Activated CD8-positive, alpha-beta memory T cell treated with anti-CD3 and anti-CD28 coated beads, Interleukin-2, amount 50 U/mL, for 4 hours (primary cell): ENCODE results near the gene MYO9B.
A peak's percentile ranks its signal among the peaks of the same experiment; 100 is the strongest.

Experiments used
- DNase-seq: peaks from one replicate; pipeline ENCODE4 v3.0.0-alpha.2; 2020

MYO9B gene, protein sequence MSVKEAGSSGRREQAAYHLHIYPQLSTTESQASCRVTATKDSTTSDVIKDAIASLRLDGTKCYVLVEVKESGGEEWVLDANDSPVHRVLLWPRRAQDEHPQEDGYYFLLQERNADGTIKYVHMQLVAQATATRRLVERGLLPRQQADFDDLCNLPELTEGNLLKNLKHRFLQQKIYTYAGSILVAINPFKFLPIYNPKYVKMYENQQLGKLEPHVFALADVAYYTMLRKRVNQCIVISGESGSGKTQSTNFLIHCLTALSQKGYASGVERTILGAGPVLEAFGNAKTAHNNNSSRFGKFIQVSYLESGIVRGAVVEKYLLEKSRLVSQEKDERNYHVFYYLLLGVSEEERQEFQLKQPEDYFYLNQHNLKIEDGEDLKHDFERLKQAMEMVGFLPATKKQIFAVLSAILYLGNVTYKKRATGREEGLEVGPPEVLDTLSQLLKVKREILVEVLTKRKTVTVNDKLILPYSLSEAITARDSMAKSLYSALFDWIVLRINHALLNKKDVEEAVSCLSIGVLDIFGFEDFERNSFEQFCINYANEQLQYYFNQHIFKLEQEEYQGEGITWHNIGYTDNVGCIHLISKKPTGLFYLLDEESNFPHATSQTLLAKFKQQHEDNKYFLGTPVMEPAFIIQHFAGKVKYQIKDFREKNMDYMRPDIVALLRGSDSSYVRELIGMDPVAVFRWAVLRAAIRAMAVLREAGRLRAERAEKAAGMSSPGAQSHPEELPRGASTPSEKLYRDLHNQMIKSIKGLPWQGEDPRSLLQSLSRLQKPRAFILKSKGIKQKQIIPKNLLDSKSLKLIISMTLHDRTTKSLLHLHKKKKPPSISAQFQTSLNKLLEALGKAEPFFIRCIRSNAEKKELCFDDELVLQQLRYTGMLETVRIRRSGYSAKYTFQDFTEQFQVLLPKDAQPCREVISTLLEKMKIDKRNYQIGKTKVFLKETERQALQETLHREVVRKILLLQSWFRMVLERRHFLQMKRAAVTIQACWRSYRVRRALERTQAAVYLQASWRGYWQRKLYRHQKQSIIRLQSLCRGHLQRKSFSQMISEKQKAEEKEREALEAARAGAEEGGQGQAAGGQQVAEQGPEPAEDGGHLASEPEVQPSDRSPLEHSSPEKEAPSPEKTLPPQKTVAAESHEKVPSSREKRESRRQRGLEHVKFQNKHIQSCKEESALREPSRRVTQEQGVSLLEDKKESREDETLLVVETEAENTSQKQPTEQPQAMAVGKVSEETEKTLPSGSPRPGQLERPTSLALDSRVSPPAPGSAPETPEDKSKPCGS (N-terminal part only)

DNA sequence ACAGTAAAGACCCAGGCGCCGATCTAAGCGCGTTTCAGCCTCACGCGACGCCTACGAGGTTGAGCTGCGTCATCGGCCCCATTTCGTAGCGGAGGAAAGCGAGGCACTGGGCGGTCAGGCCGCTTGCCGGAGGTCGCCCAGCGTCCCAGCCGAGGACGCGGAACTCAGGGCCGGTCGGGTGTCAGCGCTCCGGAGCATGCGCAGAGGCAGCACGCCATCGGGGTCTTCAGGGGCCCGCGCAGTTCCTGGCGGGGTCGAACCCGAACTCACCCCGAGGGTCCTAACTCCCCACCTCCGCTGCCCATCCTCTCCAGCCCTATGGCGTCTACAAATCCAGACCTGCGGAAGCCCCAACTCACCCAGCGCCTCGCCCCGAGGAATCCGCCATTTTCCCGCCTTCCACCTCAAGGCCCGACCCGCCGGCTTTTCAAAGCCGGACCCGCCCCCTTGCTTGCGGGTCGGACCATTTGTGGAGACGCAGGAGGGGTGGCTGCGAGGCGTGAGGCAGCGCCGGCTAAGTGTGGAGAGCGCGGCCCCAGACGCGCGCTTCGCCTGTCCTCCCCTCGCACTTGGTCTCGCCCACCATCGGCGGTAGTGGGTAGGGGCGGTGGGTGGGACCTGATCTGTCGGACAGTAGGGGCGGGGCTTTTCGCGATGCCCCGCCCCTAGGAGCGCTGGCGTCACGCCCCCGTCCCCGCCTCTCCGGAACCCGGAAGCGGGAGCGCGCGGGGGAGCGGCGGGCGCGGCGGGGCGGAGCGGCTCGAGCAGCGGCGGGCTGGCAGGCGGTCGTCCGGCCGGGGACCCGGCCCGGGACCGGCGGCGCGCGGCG lies at the start of gene MYO9B, which contains the start of gene HAUS8:
MYO9B (plus strand) TSS at position 743 of the 829 bp plus-strand sequence. CDS start 25,941 bp downstream, outside the sequence.
HAUS8 (minus strand) TSS at position 418 of the 829 bp plus-strand sequence; CDS start at position 388, 30 bp downstream.
- DNase-seq: peak; percentile 99

DNA sequence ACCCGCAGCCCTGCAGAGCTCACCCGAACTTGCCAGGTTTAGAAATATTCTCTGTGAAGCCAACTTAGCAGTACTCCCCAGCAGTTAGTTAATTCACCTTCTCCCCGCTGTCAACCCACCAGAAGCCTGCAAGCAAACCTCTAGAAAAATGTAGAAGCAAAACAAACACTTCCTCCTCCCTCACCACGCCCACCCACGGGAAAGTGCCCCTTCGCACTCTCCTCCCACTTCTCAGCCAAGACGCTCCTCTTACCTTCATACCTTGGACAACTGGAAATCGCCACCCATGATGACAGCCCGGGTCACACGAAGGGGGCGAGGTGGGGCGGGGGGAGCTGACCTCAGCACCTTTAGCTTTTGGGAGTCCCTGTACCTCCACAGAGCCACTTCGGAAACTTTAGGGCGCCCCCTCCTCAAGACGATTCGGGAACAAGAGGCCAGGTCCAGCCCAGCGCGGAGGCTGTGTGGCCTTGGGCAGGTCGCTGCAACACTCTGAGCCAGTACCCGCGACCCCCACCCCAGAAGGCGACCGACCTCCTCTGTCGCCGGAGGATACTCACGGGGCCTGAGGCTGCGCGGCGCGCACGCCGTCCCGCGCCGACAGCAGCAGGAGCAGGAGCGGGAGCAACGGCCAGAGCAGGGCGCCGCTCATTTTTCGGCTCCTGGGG lies 49.5 kb upstream of the MYO9B start:
- DNase-seq: no peak

DNA sequence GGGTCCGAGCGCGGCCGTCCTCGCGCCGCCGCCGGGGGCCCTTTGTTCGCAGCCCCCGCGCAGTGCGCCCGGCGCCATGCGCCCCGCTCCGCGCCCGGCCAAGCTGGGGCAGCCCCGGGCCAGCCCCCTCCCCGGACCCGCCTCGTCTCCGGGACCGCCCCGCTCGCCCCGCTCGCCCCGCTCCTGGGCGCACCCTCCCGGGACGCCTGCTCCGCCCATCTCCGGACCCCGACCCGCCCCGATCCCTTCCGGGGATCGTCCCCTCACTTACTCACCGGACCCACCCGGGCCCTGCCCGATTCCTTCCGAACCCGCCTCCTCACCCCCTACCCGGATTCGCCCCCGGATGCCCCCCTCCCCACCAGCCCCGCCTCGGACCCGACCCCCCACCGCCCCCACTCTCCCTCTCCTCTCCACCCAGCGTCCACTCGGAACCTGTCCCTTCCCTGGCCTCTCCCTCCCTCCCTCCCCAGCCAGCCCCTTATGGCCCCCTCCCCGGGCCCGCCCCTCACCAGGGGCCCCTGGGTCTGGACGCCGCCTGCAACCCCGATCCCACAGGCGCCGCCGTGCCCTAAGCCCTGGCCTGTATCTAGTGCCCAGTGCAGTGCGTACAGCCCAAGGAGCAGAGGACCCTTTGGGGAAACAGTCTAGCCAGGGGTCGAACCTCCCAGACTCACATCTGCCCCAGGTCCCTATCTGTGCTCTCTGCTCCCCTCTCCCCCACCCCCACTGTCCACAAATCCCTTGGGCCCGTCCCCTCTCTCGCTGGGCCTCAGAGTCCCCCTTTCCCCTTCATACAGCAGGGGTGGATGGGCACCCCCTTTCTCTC lies 48.7 kb upstream of the MYO9B start, which contains the start of gene CPAMD8:
CPAMD8 (minus strand) TSS at position 105 of the 829 bp plus-strand sequence. CDS start 168 bp downstream, outside the sequence.
- no peak for DNase-seq

DNA sequence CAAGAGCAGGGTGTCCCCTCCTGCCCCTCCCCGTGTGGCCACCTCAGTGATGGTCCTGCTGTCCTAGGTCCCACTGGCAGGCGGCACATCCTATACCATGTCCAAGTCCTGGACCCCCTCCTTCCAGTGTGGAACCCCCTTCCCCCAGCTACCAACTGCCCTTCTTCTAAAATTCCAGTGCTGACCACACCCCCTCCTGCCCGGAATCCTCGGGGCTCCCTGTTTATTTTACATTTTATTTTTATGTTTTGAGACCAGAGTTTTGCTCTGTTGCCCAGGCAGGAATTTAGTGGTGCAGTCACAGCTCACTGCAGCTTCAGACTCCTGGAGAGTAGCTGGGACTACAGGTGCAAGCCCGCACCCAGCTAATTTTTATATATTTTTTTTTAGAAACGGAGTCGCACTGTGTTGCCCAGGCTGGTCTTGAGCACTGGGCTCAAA lies 48.0 kb upstream of the MYO9B start:
- DNase-seq: no peak

DNA sequence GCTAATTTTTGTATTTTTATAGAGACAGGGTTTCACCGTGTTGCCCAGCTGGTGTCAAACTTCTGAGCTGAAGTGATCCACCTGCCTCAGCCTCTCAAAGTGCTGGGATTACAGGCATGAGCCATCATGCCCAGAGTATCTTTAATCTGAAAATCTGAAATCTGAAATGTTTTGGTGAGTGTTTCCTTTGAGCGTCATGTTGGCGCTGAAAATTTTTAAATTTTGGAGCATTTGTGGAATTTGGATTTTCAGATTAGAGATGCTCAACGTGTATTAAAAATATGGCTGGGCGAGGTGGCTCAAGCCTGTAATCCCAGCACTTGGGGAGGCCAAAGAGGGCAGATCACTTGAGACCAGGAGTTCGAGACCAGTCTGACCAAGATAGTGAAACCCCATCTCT lies 43.8 kb upstream of the MYO9B start:
- no peak for DNase-seq

DNA sequence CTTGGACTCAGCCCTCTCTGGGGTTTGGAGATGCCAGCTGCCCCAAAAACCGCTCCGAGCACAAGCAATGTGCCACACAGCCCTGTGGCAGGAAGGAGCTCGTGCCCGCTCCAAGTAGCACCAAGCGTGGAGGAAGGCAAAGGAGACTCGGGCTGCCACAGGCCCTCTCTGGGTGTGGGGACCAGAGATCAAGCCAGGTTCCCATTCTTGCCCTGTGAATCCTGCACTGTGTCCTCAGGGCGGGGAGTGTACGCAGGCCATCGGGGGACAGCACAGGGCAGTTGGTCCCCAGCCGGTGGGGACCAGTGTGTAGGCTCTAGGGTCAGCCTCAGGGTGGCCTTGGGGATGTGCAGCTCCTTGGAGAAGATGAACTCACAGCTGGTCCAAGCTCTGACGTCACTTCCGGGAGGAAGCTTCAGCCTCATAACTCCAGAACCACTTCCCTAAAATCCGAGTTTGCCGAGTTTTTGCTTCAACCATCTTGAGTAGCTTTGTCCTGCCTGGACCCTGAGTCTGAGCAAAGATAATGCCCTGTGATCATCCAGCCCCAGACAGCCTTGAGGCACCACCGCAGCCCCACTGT lies 39.6 kb upstream of the MYO9B start:
- no peak for DNase-seq

DNA sequence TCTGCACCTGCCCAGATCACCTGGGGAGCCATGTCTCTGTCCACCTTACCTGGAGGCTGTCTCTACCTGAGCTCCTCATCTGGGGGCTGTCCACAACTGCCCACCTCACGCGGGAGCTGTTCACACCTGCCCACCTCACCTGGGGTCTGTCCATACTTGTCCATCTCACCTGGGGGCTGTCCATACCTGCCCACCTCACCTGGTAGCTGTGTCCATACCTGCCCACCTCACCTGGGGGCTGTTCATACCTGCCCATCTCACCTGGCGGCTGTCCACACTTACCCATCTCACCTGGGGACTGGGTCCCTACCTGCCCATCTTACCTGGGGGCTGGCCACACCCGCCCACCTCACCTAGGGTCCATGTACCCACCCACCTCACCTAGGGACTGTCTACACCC lies 38.9 kb upstream of the MYO9B start:
- no peak for DNase-seq

DNA sequence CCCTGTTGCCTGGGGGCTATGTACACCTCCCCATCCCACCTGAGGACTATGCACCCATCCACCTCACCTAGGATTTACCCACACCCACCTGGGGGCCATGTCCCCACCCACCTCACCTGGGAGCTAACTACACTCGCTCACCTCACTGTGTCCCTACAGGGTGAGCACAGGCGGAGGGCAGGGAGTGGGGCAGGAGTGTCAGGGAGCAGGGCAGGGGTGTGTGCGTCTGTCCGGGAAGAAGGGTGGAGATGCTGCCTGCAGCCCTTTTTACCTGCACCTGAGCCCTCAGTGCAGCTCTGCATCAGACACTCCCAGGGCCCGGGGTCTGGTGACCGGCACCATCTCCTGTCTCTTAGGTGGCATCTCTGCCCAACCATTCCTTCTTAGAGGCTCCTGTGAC lies 38.4 kb upstream of the MYO9B start:
- no peak for DNase-seq

DNA sequence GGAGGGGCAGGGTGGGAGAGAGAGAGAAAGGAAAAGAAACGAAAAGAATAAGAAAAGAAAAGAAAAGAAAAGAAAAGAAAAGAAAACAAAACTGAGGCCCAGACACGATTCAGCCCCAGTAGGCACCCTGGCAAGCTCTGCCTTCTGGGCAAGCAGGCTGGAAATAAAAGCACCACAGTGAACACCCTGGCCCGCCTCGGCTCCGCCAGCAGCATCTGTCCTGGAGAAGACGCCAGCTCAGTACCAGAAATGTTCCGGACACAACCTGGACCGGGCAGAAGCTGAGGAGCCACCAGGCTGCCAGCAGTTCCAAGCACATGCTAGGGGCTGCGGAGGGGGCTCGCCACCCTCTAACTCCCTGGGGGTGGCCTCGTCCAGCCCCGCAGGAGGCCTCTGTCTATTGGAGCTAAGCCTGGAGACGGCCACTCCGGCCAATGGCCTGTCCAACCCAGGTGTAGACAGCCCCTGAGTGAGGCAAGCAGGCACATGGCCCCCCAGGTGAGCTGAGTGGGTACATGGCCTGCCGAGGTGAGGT lies 37.5 kb upstream of the MYO9B start:
- DNase-seq: no peak

DNA sequence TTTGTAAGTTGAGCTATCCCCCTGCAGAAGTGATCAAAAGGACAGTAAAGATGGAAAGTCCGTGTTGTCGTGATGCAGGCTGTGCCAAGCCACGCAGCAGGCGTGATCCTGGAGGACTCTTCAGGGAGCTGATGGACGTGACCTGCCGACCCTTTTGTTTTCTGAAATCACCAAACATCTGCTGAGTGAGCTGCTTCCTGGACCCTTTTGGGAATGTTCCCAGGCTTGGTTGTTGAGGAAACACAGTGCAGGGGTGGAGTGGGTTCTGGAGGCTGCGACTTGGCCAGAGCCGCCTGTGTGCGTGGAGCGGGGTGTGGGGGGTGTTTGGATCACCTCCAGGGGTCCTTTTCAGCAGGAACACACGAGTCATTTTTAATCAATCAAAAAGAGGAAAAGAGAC lies 33.6 kb upstream of the MYO9B start:
- DNase-seq: no peak

DNA sequence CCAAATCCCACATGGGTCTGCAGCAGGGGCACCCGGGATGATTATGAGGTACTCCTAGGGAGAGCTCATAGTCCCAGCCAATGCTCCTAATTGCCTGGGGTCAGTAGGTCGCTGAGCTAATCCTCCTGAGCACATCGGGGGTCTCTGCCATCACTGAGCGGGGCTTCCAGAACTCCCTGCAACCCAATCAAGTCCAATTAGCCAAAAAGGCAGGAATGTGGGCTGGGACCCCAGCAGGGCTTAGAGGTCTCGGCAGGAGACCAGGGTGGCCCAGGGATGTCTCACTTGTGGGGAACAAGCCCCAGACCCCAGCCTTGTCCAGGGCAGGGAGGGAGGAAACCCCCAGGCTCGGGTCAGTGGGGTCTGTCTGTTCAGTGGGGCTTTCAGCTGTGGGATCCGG lies 31.8 kb upstream of the MYO9B start:
- no peak for DNase-seq

DNA sequence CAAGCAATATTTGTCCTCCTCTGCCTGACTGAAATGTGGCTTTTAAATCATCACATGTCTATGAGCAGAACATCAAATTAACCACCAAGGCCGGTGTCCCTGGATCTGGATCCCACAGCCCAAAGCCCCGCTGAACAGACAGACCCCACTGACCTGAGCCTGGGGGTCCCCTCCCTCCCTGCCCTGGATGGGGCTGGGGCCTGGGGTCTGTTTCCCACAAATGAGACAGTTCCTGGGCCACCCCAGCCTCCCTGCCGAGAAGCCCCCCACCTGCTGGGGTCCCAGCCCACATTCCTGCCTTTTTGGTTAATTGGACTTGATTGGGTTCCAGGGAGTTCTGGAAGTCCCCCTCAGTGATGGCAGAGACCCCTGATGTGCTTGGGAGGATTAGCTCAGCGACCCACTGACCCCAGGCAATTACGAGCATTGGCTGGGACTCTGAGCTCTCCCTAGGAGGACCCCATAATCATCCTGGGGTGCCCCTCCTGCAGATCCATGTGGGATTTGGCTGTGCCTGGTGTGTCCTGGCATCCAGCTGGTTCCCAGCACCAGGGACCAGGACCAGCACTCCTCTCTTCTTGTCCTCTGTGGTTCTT lies 29.6 kb upstream of the MYO9B start:
- DNase-seq: no peak

DNA sequence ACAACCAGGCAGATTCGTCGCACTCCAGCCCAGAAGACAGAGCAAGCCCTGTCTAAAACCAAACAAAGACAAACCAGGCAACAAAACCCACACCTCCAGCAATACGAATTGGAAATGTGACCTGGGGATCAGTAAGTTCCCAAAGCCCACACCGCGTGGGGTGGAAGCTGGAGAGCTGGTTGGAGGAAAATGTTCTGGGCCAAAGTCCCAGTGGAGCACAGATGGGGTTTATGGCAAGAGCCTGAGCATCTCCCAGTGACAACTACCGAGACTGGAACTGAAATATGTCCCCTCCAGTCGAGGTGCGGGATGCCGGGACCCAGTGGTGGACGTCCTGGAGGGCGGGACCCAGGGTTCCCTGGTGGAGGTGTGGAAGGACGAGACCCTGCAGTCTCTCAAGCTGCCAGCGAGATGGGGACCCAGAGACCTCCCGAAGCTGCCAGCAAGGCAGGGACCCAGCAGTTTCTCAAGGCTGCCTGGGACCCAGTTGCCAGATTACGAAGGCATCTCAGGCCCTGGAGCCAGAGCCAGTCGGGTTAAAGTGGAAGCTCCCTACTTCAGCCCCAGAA lies 26.6 kb upstream of the MYO9B start:
- DNase-seq: no peak

DNA sequence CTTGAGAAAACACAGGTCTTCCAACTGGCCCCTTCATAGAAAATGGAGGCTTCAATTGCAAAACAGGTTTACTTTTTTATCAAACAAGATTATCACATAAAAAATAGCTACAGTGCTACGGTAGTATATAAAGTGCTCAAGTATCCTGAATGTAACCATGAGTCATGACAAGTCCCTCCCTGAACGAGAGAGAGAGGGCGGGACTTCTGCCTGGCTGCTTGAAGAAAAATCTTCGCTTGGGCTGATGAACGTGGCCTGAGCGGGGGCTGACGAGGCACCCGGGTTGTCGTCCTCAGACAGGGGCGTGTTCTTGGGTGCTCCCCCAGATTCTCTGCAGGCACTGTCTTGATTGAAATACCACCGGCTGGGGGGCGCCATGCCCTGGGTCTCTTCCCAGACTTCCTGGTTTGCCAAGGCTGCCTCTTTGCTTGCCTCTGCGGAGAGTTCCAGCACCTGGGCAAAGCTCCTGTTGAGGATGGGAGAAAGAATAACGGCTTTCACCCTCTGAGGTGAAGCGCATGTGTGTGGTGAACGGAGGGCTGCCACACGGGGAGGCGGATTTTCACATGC lies 25.8 kb upstream of the MYO9B start:
- DNase-seq: no peak

DNA sequence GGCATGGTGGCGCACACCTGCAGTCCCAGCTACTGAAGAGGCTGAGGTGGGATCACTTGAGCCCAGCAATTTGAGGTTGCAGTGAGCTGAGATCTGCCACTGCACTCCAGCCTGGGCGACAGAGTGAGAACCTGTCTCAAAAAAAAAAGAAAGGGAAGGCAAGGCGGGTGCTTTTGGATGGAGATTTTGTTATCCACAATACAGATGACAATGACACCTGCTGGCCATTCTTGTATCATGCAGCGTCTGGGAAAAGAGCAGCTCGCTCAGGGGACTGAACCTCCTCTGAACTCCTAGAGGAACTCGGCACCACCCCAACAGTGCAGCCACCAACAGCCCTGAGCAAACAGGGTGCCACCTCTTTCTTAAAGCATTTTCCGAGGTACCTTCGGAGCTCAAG lies 23.1 kb upstream of the MYO9B start:
- no peak for DNase-seq

DNA sequence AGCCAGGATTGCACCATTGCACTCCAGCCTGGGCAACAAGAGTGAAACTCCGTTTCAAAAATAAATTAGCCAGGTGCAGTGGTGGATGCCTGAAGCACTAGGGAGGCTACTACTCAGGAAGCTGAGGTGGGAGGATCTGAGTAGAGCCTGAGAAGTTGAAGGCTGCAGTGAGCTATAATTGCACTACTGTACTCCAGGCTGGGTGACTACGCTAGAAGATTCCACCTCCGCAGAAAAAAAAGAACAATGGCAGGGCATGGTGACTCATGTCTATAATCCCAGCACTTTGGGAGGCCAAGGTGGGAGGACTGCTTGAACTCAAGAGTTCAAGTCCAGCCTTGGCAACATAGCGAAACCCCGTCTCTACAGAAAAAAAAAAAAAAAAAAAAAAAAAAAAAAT lies 20.8 kb upstream of the MYO9B start:
- no peak for DNase-seq

DNA sequence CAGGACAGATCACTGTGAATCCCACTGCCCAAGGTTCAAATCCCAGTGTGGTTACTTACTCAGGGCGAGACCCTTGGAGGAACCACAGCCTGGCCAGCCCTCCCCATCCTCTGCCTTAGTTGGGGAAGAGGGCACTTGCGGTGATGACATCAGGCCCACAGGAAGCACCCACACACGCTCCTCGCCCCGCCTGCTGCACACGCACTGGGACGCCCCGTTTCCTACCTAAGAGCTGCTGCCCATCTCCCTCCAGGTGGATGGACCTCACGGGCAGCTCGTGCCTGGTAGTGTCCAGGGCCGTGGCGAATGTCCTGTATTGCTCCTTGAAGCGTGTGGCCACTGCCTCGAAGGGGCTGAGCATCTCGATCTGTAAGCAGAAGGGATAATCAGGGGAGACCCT lies 19.9 kb upstream of the MYO9B start:
- DNase-seq: no peak

DNA sequence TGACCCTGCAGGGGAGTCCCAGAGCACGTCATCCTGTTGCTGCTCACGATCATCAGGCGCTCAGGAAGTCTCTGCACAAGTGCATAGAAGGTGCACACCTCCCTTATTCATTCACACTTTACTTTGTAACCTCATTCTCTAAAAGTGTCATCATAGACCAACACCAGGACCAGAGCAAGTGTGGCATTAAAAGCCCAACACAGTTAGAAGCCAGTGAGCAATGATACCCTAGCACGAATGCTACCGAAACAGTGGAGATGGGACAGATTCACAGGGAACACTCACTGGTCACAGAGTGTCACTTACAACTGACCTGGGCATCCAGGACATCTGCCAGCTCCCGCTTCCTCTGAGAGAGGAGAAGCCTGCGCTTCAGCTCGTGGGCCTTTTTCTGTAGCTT lies 17.3 kb upstream of the MYO9B start:
- DNase-seq: no peak

DNA sequence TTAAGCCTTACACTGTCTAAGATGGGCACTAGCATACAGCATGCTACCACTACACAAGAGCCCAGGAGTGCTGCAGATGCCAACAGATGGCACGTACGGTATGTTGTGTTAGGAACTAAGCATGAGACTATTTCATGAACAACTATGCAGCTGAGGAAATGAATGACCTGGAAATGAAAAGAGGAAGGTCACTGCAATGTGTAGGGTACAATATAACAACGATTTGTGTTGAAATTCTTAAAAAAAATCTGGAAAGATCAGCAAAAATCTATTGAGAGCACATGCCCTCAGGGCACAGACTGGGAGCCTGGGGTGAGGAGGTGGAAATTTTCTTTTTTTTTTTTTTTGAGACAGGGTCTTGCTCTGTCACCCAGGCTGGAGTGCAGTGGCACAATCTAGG lies 14.8 kb upstream of the MYO9B start:
- DNase-seq: no peak
